ENCODE results near the gene VARS1.
A peak's percentile ranks its signal among the peaks of the same experiment; 100 is the strongest.

The VARS1 gene

GRCh38 chr6:31792761-31793171 is 2.8 kb downstream of the VARS1 start:
- DNase-seq: no peak

- DNase-seq: no peak
Measured at GRCh38 chr6:31792090-31792374, 3.5 kb downstream of the VARS1 start.

GRCh38 chr6:31791324-31792089 is 4.0 kb downstream of the VARS1 start:
- peak; percentile 13 for DNase-seq

- DNase-seq: no peak
Measured at GRCh38 chr6:31785475-31785874, 10.1 kb downstream of the VARS1 start.

GRCh38 chr6:31784098-31784925 is 11.2 kb downstream of the VARS1 start:
- no peak for DNase-seq

- no peak for DNase-seq
Measured at GRCh38 chr6:31782126-31782855, 13.3 kb downstream of the VARS1 start.

- no peak for DNase-seq
Measured at GRCh38 chr6:31781244-31782125, 14.1 kb downstream of the VARS1 start.

- no peak for DNase-seq
Measured at GRCh38 chr6:31780507-31781243, 14.9 kb downstream of the VARS1 start.

GRCh38 chr6:31779908-31780307 is 15.6 kb downstream of the VARS1 start:
- no peak for DNase-seq

GRCh38 chr6:31778999-31779885 is 16.3 kb downstream of the VARS1 start:
- no peak for DNase-seq

- DNase-seq: no peak
Measured at GRCh38 chr6:31778193-31778592, 17.4 kb downstream of the VARS1 start.

- no peak for DNase-seq
Measured at GRCh38 chr6:31777667-31778050, 17.9 kb downstream of the VARS1 start.

GRCh38 chr6:31776989-31777666 is 18.4 kb downstream of the VARS1 start, which contains the start of gene VWA7:
Gene VWA7, minus strand, starts transcription at chr6:31777328. Its CDS starts 549 bp downstream, at chr6:31776779.
- DNase-seq: peak; percentile 4

GRCh38 chr6:31776485-31776988 is 19.0 kb downstream of the VARS1 start:
- DNase-seq: no peak

GRCh38 chr6:31775633-31776484 is 19.7 kb downstream of the VARS1 start:
- no peak for DNase-seq

- no peak for DNase-seq
Measured at GRCh38 chr6:31775184-31775583, 20.4 kb downstream of the VARS1 start.

- no peak for DNase-seq
Measured at GRCh38 chr6:31771992-31772358, 23.6 kb downstream of the VARS1 start.

- DNase-seq: no peak
Measured at GRCh38 chr6:31770860-31771259, 24.7 kb downstream of the VARS1 start.
